ENCODE results near the gene TNS1. TPM values are rescaled to one million over a fixed set of nuclear protein-coding genes. Genes with fewer than 3 reads are reported as not detected.

The TNS1 gene
- total RNA-seq, 1 donor from 2014 or later: 54.5 TPM

DNA sequence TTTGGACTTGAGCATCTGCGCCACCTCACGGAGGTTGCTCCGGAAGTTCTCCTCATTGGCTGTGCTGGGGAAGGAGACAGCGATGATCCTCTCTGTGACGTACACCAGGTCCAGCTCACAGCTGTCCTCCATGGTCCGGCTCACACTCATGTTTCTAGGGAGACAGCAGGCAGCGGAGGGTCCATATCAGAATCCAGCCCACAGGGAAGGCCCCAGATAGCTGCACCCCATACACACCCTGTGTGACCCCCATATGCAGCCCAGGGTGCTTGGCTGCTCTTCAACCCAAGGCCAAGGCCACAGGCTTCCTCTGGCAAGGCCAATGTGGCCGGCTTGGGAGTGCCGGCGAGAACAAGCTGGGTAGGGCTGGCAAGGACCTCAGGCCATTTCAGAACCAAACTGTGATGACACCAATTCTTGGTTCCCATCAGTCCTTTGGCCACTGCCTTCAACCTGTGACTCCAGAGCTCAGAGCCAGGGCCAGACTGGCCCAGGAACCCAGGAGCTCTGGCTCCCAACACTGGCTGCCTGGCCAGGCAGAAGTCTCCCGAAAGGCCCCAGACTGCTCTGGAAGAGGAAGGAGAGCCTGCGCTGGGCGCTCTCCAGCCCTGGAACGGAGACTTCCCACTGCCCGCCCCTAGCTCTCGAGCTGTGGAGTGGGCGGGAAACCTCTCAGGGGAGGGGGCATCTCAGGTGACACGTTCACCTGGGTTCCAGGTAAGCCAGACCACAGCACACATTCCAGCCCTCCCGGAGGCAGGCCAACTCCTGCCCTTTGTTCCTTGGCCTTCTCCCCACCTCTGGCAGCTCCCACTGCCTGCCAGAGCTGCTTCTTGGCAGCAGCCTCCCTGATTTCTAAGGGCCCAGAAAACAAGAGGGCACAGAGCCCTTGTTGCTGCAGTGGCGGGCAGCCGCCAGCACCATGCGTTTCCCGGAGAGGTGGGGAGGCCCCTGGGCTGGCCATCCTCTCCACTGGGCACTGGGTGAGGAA, 104.7 kb downstream of the TNS1 start:
- Histone ChIP-seq H3K4me3 (ENCODE audit: low read depth, low read length) (no peak overlapping the region), H3K27me3 (ENCODE audit: control insufficient read depth, insufficient read depth, low read length) (no peaks in the 10 kb centered on the region), H3K36me3 (ENCODE audit: control insufficient read depth, insufficient read depth, low read length) (peaks cover 3% of the 10 kb centered on the region)
- TF ChIP-seq, protein P1, sequence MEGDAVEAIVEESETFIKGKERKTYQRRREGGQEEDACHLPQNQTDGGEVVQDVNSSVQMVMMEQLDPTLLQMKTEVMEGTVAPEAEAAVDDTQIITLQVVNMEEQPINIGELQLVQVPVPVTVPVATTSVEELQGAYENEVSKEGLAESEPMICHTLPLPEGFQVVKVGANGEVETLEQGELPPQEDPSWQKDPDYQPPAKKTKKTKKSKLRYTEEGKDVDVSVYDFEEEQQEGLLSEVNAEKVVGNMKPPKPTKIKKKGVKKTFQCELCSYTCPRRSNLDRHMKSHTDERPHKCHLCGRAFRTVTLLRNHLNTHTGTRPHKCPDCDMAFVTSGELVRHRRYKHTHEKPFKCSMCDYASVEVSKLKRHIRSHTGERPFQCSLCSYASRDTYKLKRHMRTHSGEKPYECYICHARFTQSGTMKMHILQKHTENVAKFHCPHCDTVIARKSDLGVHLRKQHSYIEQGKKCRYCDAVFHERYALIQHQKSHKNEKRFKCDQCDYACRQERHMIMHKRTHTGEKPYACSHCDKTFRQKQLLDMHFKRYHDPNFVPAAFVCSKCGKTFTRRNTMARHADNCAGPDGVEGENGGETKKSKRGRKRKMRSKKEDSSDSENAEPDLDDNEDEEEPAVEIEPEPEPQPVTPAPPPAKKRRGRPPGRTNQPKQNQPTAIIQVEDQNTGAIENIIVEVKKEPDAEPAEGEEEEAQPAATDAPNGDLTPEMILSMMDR (IDR thresholded peaks at IDR 0.05; ENCODE audit: insufficient read depth, low read length, poor library complexity, severe bottlenecking): no peak
- DNase-seq (ENCODE audit: low read depth): no peak

DNA sequence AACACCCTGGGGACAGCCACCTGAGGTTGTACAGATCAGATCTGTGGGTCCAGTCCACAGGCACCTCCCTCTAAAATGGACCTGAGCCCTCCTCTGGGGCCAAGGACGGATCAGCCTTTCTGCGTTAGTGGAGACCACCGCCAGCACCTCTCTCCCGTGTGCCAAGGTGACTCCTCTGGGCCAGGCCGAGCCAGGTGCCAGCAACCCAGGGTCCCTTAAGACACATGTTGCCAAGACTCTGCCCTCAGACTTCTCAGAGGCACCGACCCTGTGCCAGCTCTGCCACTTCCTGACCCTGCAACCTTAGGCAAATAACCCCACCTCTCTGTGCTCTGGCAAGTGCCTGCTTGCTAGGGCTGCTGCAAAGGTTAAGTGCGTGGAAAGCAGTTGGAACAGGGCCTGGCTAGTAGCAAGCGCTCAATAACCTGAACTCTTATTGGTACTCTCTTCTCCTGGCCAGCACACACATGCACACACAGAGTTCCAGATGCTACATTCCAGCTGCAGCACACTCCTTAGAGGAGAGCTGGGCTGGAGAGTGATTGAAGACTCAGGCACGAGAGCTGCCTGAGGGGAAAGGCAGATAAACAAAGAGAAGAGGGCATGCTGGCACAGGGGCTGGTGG, 105.6 kb downstream of the TNS1 start:
- H3K36me3 ChIP-seq (ENCODE audit: control insufficient read depth, insufficient read depth, low read length): peaks cover 3% of the 10 kb centered on the region
- DNase-seq (ENCODE audit: low read depth): no peak
- no peak overlapping the region for H3K4me3 ChIP-seq (ENCODE audit: low read depth, low read length)
- TF ChIP-seq, protein P1 (IDR thresholded peaks at IDR 0.05; ENCODE audit: insufficient read depth, low read length, poor library complexity, severe bottlenecking): no peak
- no peaks in the 10 kb centered on the region for H3K27me3 ChIP-seq (ENCODE audit: control insufficient read depth, insufficient read depth, low read length)

DNA sequence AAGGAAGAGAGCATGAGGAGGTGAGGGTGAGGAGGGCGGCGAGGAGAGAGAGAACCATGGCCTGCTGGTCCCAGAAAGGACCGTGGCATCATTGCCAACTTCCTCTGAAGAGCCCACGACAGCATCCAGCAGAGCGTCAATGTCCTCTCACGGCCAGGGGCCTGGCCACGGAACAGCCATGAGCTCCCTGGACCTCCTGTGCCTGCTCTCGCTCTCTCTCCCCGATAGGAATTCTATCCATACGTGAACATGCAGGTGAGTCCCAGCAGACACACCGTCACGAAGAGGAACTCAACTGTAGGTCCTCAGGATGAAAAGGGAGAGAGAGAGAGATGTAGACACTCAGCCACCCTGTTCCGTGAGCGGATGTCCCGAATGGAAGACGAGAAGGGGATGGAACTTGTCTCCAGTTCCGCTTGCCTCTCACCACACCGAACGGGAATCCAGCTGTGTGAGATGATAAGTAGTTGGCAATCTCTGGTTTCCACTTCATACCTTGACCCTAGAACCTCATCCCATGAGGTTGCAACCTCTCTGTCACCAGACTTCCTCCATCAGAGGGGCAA, 107.6 kb downstream of the TNS1 start:
- TF ChIP-seq, protein P1 (IDR thresholded peaks at IDR 0.05; ENCODE audit: insufficient read depth, low read length, poor library complexity, severe bottlenecking): no peak
- Histone ChIP-seq H3K4me3 (ENCODE audit: low read depth, low read length) (no peak overlapping the region), H3K36me3 (ENCODE audit: control insufficient read depth, insufficient read depth, low read length) (peaks cover 3% of the 10 kb centered on the region), H3K27me3 (ENCODE audit: control insufficient read depth, insufficient read depth, low read length) (no peaks in the 10 kb centered on the region)
- DNase-seq (ENCODE audit: low read depth): no peak

DNA sequence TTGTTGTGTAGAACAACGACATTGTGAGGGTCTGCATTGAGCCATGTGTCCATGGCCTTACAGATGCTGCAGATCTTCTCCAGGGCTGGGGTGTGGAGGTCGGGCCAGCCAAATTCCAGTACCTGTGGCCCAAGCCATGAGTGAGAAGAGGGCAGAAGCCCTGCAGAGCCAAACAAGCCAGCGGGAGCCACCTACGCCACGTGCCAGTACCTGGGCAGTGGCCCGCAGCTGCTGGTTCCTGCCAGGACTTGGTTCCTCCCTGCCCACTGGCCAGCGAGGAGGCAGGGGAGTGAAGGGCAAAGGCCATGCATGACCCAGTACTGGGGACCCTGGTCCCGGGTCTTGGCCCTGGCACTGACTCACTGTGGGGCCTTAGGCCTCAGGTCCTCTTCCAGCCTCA, 109.4 kb downstream of the TNS1 start:
- no peak overlapping the region for H3K4me3 ChIP-seq (ENCODE audit: low read depth, low read length)
- no peak for DNase-seq (ENCODE audit: low read depth)
- H3K36me3 ChIP-seq (ENCODE audit: control insufficient read depth, insufficient read depth, low read length): peaks cover 6% of the 10 kb centered on the region
- no peaks in the 10 kb centered on the region for H3K27me3 ChIP-seq (ENCODE audit: control insufficient read depth, insufficient read depth, low read length)
- TF ChIP-seq, protein P1 (IDR thresholded peaks at IDR 0.05; ENCODE audit: insufficient read depth, low read length, poor library complexity, severe bottlenecking): no peak

DNA sequence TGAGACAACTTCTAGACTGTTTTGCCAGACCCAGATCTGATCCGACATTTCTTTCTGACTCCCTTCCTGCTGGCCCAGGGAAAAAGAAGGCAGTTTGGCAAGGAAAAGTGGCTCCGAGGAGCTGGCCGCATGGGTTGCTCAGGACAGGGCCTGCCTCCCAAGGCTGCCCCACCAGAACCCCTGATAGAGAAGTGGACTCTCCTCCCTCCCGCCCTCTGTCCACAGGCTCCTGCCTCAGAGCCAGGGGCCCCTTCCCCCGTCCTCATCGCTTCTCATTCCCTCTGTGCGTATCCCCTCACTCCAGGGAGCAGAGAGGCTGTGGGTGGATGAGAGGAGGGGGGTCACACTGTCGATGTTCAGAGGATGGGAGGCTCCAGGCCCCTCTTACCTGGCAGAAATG, 110.2 kb downstream of the TNS1 start:
- TF ChIP-seq, protein P1 (IDR thresholded peaks at IDR 0.05; ENCODE audit: insufficient read depth, low read length, poor library complexity, severe bottlenecking): no peak
- Histone ChIP-seq H3K27me3 (ENCODE audit: control insufficient read depth, insufficient read depth, low read length) (no peaks in the 10 kb centered on the region), H3K36me3 (ENCODE audit: control insufficient read depth, insufficient read depth, low read length) (peaks cover 4% of the 10 kb centered on the region), H3K4me3 (ENCODE audit: low read depth, low read length) (no peak overlapping the region)
- DNase-seq (ENCODE audit: low read depth): no peak

All from kidney epithelial cell (primary cell).